ENCODE measurements around the gene TSR3. TPM values are rescaled to one million over a fixed set of nuclear protein-coding genes. Genes with fewer than 3 reads are reported as not detected.

TSR3 gene
- total RNA-seq, 1 experiment from 2014 or later: 52.7 TPM

- no peak overlapping the region for H3K27ac ChIP-seq (ENCODE audit: low read depth, low read length)
- ChIA-PET CTCF (no interaction called here), RAD21 (ENCODE audit: low non-redundant PET in 1 of 2, low total read pairs in 2 of 2, uncharacterized antibody in 2 of 2, unreplicated experiment in 2 of 2) (no interaction called here), POLR2A (no interaction called here)
- no peaks in the 10 kb centered on the region for H3K27me3 ChIP-seq (ENCODE audit: insufficient read depth, low read length)
- H3K79me2 ChIP-seq (ENCODE audit: insufficient read depth, low read length): peaks cover 33% of the 10 kb centered on the region
- H3K9me3 ChIP-seq (ENCODE audit: control insufficient read depth in 1 of 2, insufficient read depth in 1 of 2, low read depth in 1 of 2, low read length in 2 of 2): no peaks in the 10 kb centered on the region
- no TSS peak for BruUV-seq (replicated peaks)
- intact Hi-C loops (cut with micrococcal nuclease): no loop called here
- peaks cover 14 to 21% of the 10 kb centered on the region in 2 experiments for H3K4me1 ChIP-seq (ENCODE audit: control insufficient read depth in 1 of 2, insufficient read depth in 2 of 2, low read length in 2 of 2)
- DNase-seq (ENCODE audit: low read depth, low spot score) (no peak), ATAC-seq (no peak)
- H3K36me3 ChIP-seq (ENCODE audit: control insufficient read depth in 1 of 2, insufficient read depth in 2 of 2, low read length in 2 of 2): peaks cover 0 to 9% of the 10 kb centered on the region in 2 experiments; a peak in 1 of 4 replicates
- H2AFZ ChIP-seq (ENCODE audit: low read depth, low read length, poor library complexity, severe bottlenecking): no peak overlapping the region
- H3K9ac ChIP-seq (ENCODE audit: low read length): no peak overlapping the region
- H3K9me2 ChIP-seq (ENCODE audit: insufficient read depth): no peaks in the 10 kb centered on the region
- H3K4me2 ChIP-seq (ENCODE audit: low read length): no peak overlapping the region
- no peak overlapping the region for H3K4me3 ChIP-seq (replicated peaks in 1 of 2; ENCODE audit: low read depth in 1 of 2, low read length in 2 of 2)
- no peak for TF ChIP-seq ZNF274 (IDR thresholded peaks at IDR 0.05; ENCODE audit: low read depth, low read length)
- TF ChIP-seq POLR2AphosphoS5 (IDR thresholded peaks at IDR 0.05; ENCODE audit: low read depth, low read length): no peak
- TF ChIP-seq YY1 (IDR thresholded peaks at IDR 0.05; ENCODE audit: extremely low read depth, insufficient replicate concordance, low read depth, low read length): no peak
- TF ChIP-seq MAX (IDR thresholded peaks at IDR 0.05): no peak
- TF ChIP-seq ELF1 (IDR thresholded peaks at IDR 0.05; ENCODE audit: borderline replicate concordance, low read depth): no peak
- no peak for TF ChIP-seq JUND (IDR thresholded peaks at IDR 0.05)
- TF ChIP-seq TCF7L2 (IDR thresholded peaks at IDR 0.05; ENCODE audit: borderline replicate concordance, extremely low read depth, insufficient read depth, insufficient read length): no peak
- TF ChIP-seq CTCF (IDR thresholded peaks at IDR 0.05 in 2 of 3, conservative IDR thresholded peaks at IDR 0.05 in 1 of 3; ENCODE audit: borderline replicate concordance in 1 of 3, insufficient read depth in 1 of 3, low read depth in 2 of 3, low read length in 2 of 3): no peak
- no peak for TF ChIP-seq EZH2phosphoT487 (IDR thresholded peaks at IDR 0.05; ENCODE audit: borderline replicate concordance)
- TF ChIP-seq EGR1 (IDR thresholded peaks at IDR 0.05; ENCODE audit: low read depth): no peak
- no peak for TF ChIP-seq REST (IDR thresholded peaks at IDR 0.05; ENCODE audit: low read depth)
- no peak for TF ChIP-seq ZBTB33 (IDR thresholded peaks at IDR 0.05; ENCODE audit: extremely low read depth, insufficient replicate concordance, low read length)
- TF ChIP-seq EZH2 (IDR thresholded peaks at IDR 0.05): no peak
- TF ChIP-seq SIN3A (IDR thresholded peaks at IDR 0.05; ENCODE audit: low read depth): no peak
- no peaks in the 10 kb centered on the region for H4K20me1 ChIP-seq (ENCODE audit: insufficient read depth)
These were observed 3.2 kb downstream of the TSR3 start for GRCh38 chr16:1348441-1348840.
